Bronchial smooth muscle cell (primary cell): ENCODE data around the gene IARS1. TPM values are rescaled to one million over a fixed set of nuclear protein-coding genes. Genes with fewer than 3 reads are reported as not detected.

Source experiments
- total RNA-seq: library from RNA; depleted of rRNA; stranded (reverse); fragments of >200 nt; gene quantifications from 2 replicates; pipeline ENCODE4 v1.2.1, GENCODE V29; 2014

IARS1 gene
- total RNA-seq, result 195 and 332 TPM in 2 replicates

DNA sequence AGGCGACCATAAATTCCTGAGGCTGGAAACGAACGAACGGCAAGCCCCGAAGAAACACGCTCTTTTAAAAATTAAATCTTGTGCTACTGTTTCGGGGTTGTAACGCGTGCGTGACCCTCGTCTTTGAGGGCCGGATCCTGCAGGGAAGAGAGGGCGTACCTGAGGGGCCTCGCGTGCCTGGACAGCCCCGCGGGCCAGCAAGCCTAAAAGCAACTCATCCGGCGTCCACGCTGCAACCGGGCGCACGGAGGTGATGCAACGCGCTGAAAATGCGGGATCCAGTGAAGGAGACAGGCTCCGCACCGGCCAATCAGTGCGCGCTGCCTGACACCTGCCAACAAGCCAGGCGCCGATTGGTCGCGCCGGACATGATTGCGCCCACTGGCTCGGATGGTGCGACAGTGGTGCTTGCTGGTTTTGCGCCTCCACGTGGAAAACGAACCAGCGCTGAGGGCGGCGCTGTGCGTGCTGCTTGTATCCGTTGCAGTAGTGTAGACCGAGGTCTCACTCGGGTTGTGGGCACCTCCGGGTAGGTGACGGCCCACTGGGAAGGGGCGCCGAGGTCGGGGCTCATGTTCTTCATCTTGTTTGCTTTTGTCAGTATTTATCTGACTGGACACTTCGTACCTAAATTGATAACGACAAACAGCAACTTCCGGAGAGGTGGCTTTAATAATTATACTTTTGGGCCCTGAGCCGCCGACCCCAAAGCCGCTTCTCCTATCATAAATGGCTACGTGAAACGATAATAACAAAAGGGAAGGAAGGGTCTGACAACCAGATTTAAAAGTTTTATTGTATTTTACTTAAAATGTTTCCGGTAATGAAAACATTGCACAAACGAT is at the start of gene IARS1:
IARS1 (minus strand) TSS at position 246 of the 845 bp plus-strand sequence. CDS start 4,278 bp downstream, outside the sequence.

DNA sequence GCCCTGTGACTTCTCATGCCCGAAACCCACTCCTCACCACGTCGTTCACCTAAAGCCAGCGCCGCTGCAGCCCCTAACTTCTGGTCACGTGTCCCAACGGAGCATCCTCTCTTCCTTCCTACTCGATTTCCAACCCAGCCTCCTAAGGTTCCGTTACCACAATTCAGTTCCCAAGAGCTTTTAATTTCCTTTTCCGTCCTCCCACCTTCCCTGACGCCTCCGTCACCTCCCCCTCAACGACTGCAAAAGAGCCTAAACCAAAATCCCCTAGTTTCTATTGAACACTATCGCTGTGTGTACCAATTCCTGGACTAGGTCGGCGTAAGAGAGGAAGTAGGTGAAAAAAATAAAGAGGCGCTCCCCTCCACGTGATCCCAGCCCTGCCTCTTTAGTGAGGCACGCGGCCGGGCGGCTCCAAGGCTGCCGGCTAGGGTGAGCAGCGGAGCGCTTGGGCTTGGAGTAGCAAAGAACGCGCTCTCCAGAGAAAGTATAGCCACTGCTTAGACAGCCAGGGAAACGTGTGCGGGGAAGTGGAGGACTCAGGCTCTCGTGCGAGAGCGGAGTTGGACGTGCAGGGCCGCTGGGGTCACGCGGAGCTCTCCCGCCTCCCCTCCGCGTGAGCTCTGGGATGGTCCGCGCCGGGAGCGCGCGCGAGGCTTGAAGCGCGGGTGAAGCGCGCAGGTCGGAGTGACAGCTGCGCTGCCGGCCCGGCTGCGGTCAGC is 31.9 kb upstream of the IARS1 start, which contains the start of the genes CENPP and NOL8:
CENPP (plus strand) TSS at position 685 of the 722 bp plus-strand sequence.
NOL8 (minus strand) TSS at position 82 of the 722 bp plus-strand sequence. CDS start 1,189 bp downstream, outside the sequence.

Other genes with a start within 250 kb of the IARS1 start
- gene SPTLC1, start 178.3 kb downstream of the IARS1 start, total RNA-seq, result 76.1 and 88.3 TPM in 2 replicates
- gene NOL8, start 31.7 kb upstream of the IARS1 start, total RNA-seq, result 18.2 and 22.4 TPM in 2 replicates
- gene CENPP, start 32.3 kb upstream of the IARS1 start, total RNA-seq, result 0.94 and 1.9 TPM in 2 replicates
- gene OGN, start 110.9 kb upstream of the IARS1 start, total RNA-seq, result 43.5 and 59.9 TPM in 2 replicates
- gene OMD, start 130.8 kb upstream of the IARS1 start, total RNA-seq, result 0.95 and 1.1 TPM in 2 replicates
- gene ASPN, start 188.8 kb upstream of the IARS1 start, total RNA-seq, result 3.5 and 11.2 TPM in 2 replicates
- 3.6 and 7.2 TPM in 2 replicates for gene ECM2, start 242.3 kb upstream of the IARS1 start, total RNA-seq